ENCODE results near the gene MEOX2.

Gene MEOX2

GRCh38 chr7:15682111-15682510 is 4.4 kb downstream of the MEOX2 start:
- FAIRE-seq = no peak
- DNase-seq (ENCODE audit: insufficient read length, low spot score) = no peak

GRCh38 chr7:15681631-15682030 is 4.9 kb downstream of the MEOX2 start:
- FAIRE-seq (no peak), DNase-seq (ENCODE audit: insufficient read length, low spot score) (no peak)

DNA sequence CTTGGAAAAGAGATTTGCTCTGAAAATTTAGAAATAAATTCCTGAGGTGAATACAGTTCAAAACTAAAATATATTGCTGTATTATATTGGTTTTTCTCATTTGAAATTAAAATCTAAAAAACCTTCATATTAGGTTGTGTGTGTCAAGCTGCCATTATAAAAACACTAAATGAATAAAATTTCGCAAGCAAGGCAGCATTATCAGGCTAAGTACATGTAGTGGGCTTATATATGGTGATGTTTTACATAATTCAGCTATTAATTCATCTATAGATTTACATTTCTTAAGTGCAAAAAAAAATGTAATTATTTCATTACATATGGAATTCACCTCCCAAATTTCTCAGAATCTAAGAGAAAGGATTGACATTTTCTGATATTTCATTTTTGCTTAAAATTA is 5.3 kb downstream of the MEOX2 start:
- DNase-seq (ENCODE audit: insufficient read length, low spot score) (no peak), FAIRE-seq (no peak)

- no peak for FAIRE-seq
- no peak for DNase-seq (ENCODE audit: insufficient read length, low spot score)
Observed at GRCh38 chr7:15680446-15680845, 6.0 kb downstream of the MEOX2 start.

DNA sequence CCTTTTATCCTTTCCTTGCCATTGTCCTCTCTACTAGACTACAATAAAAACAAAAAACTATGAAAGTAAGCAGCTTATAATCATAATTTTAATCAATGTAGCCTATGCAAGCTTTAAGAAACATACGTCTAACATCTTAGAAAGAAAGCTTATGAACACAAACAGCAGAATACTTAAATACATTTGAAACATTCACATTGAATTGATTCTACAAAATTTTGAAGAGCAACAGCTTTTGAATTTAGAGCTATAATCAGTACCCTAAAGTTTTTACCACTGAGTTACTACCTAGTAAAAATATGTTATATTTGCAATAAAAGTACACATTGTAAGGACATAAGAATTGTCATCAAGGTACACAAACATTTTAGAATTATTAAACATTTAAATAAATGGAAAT is 7.2 kb downstream of the MEOX2 start:
- no peak for FAIRE-seq

GRCh38 chr7:15678653-15679052 is 7.8 kb downstream of the MEOX2 start:
- FAIRE-seq (no peak), DNase-seq (ENCODE audit: insufficient read length, low spot score) (no peak)

More for the DNA sequence above, 7.2 kb downstream of the MEOX2 start:
- no peak for DNase-seq (ENCODE audit: insufficient read length, low spot score)

- FAIRE-seq (no peak), DNase-seq (ENCODE audit: insufficient read length, low spot score) (no peak)
Observed at GRCh38 chr7:15675379-15675778, 11.1 kb downstream of the MEOX2 start.

- FAIRE-seq (no peak), DNase-seq (ENCODE audit: insufficient read length, low spot score) (no peak)
Observed at GRCh38 chr7:15674586-15674985, 11.9 kb downstream of the MEOX2 start.

- DNase-seq (ENCODE audit: insufficient read length, low spot score) (no peak), FAIRE-seq (no peak)
Observed at GRCh38 chr7:15669443-15670090, 16.9 kb downstream of the MEOX2 start.

DNA sequence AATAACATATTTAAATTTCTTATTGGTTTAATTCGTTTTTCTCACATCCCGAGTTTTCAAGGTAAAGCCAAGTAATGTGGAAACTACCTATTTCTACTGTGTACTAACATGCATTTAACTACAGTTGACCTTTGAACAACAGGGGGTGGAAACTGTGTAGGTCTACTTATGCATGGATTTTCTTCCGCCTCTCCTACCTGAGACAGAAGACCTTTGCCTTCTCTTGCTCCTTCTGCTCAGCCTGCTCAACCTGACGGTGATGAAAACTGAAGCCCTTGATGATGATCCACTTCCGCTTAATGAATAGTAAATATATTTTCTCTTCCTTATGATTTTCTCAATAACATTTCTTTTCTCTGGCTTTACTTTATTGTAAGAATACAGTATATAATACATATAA is 18.5 kb downstream of the MEOX2 start:
- DNase-seq (ENCODE audit: insufficient read length, low spot score) = no peak
- FAIRE-seq = no peak

DNA sequence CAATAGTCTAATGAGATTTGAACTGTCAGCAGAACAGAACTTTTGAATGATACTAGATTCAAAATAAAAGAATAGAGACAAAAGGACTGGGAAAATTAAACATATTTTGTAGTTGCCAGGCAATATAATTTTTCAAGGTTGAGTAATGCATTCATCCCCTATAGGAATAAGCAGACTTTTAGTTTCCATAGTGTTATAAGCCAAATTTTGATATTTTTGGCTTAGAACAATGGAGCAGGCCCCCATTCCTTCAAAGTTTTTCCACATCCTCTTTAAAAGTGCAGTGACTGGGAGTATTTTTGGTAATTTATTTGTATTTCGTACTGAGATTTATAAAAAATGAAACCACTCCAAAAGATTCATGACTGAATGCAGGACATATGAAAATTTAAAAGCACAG is 24.0 kb downstream of the MEOX2 start:
- DNase-seq (ENCODE audit: insufficient read length, low spot score) (no peak), FAIRE-seq (no peak)

- FAIRE-seq = no peak
- DNase-seq (ENCODE audit: insufficient read length, low spot score) = no peak
Observed at GRCh38 chr7:15658247-15658646, 28.2 kb downstream of the MEOX2 start.

GRCh38 chr7:15652776-15653290 is 33.6 kb downstream of the MEOX2 start:
- DNase-seq (ENCODE audit: insufficient read length, low spot score) = no peak
- FAIRE-seq = no peak

DNA sequence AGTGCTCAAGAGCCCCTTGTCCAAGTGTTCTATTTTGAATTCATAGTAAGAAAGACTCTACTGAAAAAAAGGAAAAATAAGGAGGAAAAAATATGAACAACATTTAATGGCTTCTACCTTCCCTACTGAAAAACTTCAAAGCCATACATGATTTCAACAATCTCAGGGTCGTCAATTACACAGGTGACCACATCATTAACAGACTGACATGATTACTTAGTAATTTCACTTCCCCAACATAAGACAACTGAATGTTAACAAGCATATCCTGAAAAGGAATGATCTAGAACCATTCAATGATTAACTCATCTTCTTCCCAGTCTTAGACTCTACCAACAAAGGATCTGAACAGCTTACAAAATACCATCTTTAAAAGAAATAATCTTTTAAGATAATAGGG is 34.8 kb downstream of the MEOX2 start:
- FAIRE-seq = no peak

GRCh38 chr7:15650787-15651186 is 35.7 kb downstream of the MEOX2 start:
- FAIRE-seq = no peak

More for the DNA sequence above, 34.8 kb downstream of the MEOX2 start:
- DNase-seq (ENCODE audit: insufficient read length, low spot score) = no peak

DNA sequence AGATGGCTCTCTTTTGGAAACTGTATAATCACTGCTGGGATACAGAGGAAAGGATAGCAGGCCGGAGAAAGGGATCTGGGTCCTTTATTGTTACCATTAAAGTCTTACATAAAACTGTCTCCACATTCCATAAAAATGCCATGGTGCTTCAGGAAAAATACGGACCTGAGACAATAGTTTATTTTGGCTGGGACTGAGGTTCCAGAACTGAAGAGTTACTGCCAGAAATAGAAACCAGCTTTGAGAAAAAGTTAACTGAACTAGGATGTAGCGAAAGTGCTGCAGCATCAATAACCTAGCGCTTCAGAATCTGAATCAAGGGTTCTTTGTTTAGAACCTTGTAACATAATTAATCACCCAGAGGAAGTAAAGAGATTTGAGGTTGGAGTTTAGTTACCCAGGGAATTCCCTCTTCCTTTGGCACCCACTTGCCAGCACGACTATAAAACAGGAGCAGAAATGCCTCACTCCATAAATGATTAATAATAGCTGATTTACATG is 38.0 kb downstream of the MEOX2 start:
- no peak for FAIRE-seq
- DNase-seq (ENCODE audit: insufficient read length, low spot score) = no peak

More at GRCh38 chr7:15650787-15651186, 35.7 kb downstream of the MEOX2 start:
- DNase-seq (ENCODE audit: insufficient read length, low spot score) = no peak

DNA sequence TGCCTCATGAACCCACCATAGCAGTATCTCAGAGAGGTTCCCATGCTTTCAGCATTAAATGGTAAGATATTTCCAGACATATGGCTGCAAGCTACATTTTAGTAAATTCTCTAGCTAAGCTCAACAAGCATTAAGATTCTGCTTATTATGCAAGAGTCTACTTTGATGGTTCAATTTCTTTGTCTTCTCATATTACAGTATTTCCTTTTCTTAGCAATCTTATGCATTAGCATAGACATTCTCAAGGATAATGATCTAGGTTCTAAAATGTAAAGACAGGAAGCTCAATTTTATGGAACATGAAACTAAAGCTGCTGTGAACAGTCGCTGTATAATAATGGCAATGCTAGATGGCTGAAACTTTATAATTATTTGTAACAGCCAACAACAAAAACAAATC is 39.2 kb downstream of the MEOX2 start:
- no peak for FAIRE-seq
- DNase-seq (ENCODE audit: insufficient read length, low spot score) = no peak

GRCh38 chr7:15643000-15643705 is 43.3 kb downstream of the MEOX2 start:
- no peak for FAIRE-seq
- no peak for DNase-seq (ENCODE audit: insufficient read length, low spot score)

DNA sequence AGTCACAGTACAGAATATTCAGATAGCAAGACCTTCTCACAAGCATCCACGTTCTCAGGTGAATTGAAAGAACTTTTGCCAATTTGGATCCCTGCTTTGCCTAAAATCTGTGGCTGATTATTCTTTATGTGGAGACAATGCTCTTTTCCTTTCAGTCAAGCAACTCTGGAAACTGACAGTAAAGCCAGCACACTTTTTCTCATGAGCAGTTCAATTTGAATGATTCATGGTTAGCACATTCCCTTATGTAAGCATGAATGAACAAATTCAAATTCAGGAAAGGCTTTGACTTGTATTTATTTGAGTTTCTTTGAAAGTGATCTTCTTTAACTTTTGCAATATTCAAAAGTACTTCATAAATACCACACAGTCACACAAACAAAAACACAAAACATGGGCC is 57.6 kb downstream of the MEOX2 start:
- FAIRE-seq = no peak
- no peak for DNase-seq (ENCODE audit: insufficient read length, low spot score)

DNA sequence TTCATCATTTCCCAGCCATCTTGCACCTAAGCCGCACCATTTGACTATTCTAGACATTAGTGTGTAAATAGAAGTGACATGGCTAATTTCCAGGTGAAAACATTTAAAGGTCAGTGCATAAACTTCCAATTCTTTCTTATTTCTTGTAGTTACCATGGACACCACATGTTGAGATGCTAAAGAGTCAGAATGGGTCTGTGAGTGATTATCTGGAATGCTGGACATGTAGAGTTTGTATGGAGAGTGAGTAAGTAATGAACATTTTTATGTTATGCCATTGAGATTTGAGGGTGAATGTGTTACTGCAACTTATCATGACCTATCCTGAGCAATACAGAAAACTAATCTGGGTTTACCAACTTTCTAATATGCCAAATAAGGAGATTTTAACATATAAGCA is 60.4 kb downstream of the MEOX2 start:
- no peak for FAIRE-seq
- DNase-seq (ENCODE audit: insufficient read length, low spot score) = no peak

GRCh38 chr7:15625466-15625865 is 61.0 kb downstream of the MEOX2 start:
- DNase-seq (ENCODE audit: insufficient read length, low spot score) = no peak
- FAIRE-seq = no peak

- DNase-seq (ENCODE audit: insufficient read length, low spot score) = no peak
- FAIRE-seq = no peak
Observed at GRCh38 chr7:15621468-15621867, 65.0 kb downstream of the MEOX2 start.
